Uterus (tissue), 4 donors: ENCODE measurements around the gene BRIX1. TPM values are rescaled to one million over a fixed set of nuclear protein-coding genes. Genes with fewer than 3 reads are reported as not detected.
"Not testable (repeated sequence)": the region's sequence is repeated elsewhere in the genome, so short reads cannot be mapped to it uniquely, and the experiment has no call there.

Experiments
- DNase-seq, 2 donors: peaks; one replicate each; pipeline ENCODE4 v3.0.0-alpha.2; 2019 to 2020
- H3K27ac ChIP-seq, 2 donors: fragments of 200-600 bp; sonication (generic); 1 replicate in 1 of 2; 2 replicates in 1 of 2; pipeline ENCODE4 v1.5.1; 2016 to 2018
- H3K27me3 ChIP-seq, 2 donors: fragments of 200-600 bp; sonication (generic); one replicate each; pipeline ENCODE4 v1.5.1; 2018 to 2019; ENCODE audit warnings: control low read depth in 1 of 2
- H3K36me3 ChIP-seq, 2 donors: fragments of 200-600 bp; sonication (generic); one replicate each; pipeline ENCODE4 v1.5.1; 2019; ENCODE audit warnings: control low read depth in 1 of 2
- H3K4me1 ChIP-seq, 2 donors: fragments of 200-600 bp; sonication (generic); one replicate each; pipeline ENCODE4 v1.5.1; 2018 to 2019; ENCODE audit warnings: control low read depth in 1 of 2
- H3K4me3 ChIP-seq, 2 donors: fragments of 200-600 bp; sonication (generic); 1 replicate in 1 of 2; 2 replicates in 1 of 2; pipeline ENCODE4 v1.5.1; 2018 to 2019; ENCODE audit warnings: mild to moderate bottlenecking in 1 of 2
- H3K9me3 ChIP-seq, 2 donors: fragments of 200-600 bp; sonication (generic); one replicate each; pipeline ENCODE4 v1.5.1; 2019; ENCODE audit warnings: control low read depth in 1 of 2
- CTCF ChIP-seq, 4 experiments: fragments of 200-600 bp in 2 of 4; fragments of 450-650 bp in 2 of 4; sonication (generic) in 2 of 4; IDR thresholded peaks; one replicate each; pipeline ENCODE4 v1.5.1; 2016 to 2019; ENCODE audit warnings: antibody characterized with exemption in 4 of 4, mild to moderate bottlenecking in 2 of 4, moderate library complexity in 1 of 4
- POLR2A ChIP-seq, 2 donors: fragments of 450-650 bp; IDR thresholded peaks; one replicate each; pipeline ENCODE4 v1.6.1; 2016; ENCODE audit warnings: antibody characterized with exemption in 2 of 2, mild to moderate bottlenecking in 1 of 2, moderate library complexity in 1 of 2
- intact Hi-C: fragments of 100-400 bp; cut with DNase I; formaldehyde crosslinking; loops from one replicate; pipeline ENCODE4 v1.15.1; 2023; ENCODE audit warnings: low total_unique reads
- total RNA-seq, 4 donors: library from RNA; depleted of rRNA in 3 of 4; stranded (reverse); fragments of >200 nt in 3 of 4; gene quantifications; one replicate each; pipeline versions ENCODE4 v1.1.0 to v1.2.4, GENCODE V29; 2014 to 2023
- donor health status: DM: yes; HTN: yes; CAD: no.

The BRIX1 gene
- total RNA-seq, 4 donors from 2014 or later = 6.4 to 46.0 (median 28.6) TPM

GRCh38 chr5:34970552-34970951 lies 55.0 kb downstream of the BRIX1 start:
- H3K27ac ChIP-seq = no peak overlapping the region
- no peak overlapping the region for H3K4me3 ChIP-seq
- H3K27me3 ChIP-seq = no peaks in the 10 kb centered on the region
- no peak for DNase-seq
- intact Hi-C loops = no loop called here
- TF ChIP-seq POLR2A (IDR thresholded peaks at IDR 0.05) = no peak
- TF ChIP-seq CTCF (IDR thresholded peaks at IDR 0.05) = no peak
- H3K36me3 ChIP-seq = no peaks in the 10 kb centered on the region
- H3K9me3 ChIP-seq = no peaks in the 10 kb centered on the region
- H3K4me1 ChIP-seq = no peaks in the 10 kb centered on the region

GRCh38 chr5:34971655-34972054 lies 56.1 kb downstream of the BRIX1 start:
- H3K4me1 ChIP-seq, H3K4me3 ChIP-seq, H3K27ac ChIP-seq, H3K9me3 ChIP-seq, intact Hi-C loops, H3K36me3 ChIP-seq, H3K27me3 ChIP-seq, DNase-seq: not testable (repeated sequence)

Other genes starting within 250 kb of the BRIX1 start
- gene TTC23L, start 76.5 kb upstream of the BRIX1 start, total RNA-seq = 1 to 10 TPM in 1 of 4 donors, under 1 TPM in 1, not detected in 2; 0.15 to 2.0 TPM
- gene RAD1, start 207 bp upstream of the BRIX1 start, total RNA-seq = 10 to 100 TPM in 3 of 4 donors, 1 to 10 TPM in 1; 5.1 to 36.2 (median 25.0) TPM
- gene DNAJC21, start 13.8 kb downstream of the BRIX1 start, total RNA-seq = 10 to 100 TPM; 15.9 to 55.4 (median 44.0) TPM
- gene AGXT2, start 132.2 kb downstream of the BRIX1 start, total RNA-seq = not detected